Medulla oblongata (tissue), 1 donor: ENCODE data around the gene GRIN3A.
"Not testable (repeated sequence)": the region's sequence is repeated elsewhere in the genome, so short reads cannot be mapped to it uniquely, and the experiment has no call there.

Source experiments
- DNase-seq: peaks from one replicate; pipeline ENCODE4 v3.0.0-alpha.2; 2015; ENCODE audit errors: extremely low spot score

GRIN3A gene

DNA sequence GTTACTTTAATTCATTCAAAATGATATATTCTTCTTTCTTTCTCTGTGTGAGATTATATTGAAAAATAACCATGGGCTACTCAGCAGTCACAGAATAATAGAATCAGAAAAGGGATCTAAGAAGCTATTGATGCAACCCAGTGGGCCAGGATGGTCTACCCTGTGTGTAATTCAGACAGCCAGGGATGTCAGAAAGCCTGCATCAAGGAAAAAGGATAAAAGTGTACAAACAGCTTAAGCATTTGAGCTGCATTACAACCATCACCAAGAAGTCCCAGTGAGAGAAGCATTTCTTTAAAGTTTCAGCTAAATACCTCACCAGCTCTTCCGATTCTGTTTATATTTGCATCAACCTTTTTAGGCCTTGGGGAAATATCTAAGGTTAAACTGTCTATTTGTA, 105.8 kb downstream of the GRIN3A start:
- DNase-seq: no peak

DNA sequence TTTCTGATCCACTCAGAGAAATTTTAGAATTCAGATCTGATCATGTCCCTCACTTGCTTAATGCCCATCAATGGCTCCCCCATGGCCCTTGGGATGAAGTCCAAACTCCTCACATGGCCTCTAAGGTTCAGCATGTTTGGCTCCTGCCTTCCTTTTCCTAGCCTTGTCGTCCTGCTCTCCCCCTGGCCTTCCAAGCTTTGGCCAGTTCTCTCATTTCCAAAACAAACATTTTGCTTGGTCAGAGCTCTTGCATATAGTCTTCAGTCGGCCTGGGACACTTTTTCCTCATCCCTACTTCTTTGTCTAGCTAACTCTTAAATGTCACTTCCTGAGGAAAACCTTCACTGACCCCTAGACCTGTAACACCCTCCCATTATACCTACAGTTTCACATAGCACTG, 106.6 kb downstream of the GRIN3A start:
- DNase-seq: no peak

GRCh38 chr9:101629636-101630035, 108.8 kb downstream of the GRIN3A start:
- DNase-seq: no peak

DNA sequence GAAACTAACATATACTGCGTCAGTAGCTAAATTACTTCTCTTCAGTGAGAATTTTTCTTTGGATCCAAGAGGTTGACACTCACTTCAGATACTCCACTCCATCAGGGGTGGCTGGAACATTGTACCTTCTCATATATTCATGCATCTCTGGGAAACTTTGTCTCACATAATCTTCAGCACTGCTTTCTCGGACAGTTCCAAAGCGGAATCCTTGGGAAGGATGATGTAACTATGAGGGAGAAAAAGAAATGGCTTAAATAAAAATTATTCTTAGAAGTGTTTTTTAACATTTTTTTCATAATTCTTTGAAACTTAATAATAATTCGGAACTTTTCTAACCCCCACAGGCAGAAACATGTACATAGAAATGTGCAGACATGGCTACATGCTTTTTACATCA, 110.3 kb downstream of the GRIN3A start:
- no peak for DNase-seq

GRCh38 chr9:101626295-101626694, 112.2 kb downstream of the GRIN3A start:
- no peak for DNase-seq

DNA sequence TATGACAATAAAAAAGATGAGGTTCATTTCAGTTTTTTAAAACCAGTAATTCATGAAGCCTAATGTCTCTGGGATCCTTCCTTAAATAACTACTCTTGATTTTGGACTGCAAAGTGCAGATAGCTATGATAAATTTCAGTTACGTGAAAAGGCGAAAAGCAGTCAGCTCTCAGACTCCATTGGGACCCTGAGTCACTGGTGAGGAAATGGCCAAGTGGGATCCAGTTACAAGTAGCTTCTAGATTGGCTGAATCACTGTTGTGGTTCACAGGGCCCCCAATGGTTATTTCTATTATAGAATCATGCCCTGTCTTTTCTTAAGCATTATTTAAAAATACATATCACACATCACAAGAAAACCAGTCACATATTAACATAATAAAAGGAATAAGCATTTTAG, 112.6 kb downstream of the GRIN3A start:
- DNase-seq: no peak

DNA sequence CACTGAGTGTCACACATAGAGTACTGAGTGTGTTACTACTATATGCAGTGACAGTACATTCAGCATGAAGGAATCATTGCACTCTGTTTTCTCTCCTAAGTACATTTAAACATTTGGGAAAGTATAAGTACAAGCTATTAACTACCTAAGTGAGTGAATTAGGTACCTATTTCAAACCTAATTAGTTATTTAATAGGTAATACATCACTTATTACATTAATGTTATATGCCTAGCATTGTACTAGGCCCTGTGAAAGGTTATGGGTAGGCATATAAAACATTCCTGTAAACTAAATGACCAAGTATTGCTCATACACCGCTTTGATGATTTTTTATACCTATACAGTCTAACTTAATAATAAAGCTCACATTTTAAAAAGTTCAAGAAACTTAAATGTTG, 118.0 kb downstream of the GRIN3A start:
- DNase-seq: no peak

- DNase-seq: no peak
Measured at GRCh38 chr9:101618698-101619097, 119.7 kb downstream of the GRIN3A start.

GRCh38 chr9:101605547-101605946, 132.9 kb downstream of the GRIN3A start:
- no peak for DNase-seq

DNA sequence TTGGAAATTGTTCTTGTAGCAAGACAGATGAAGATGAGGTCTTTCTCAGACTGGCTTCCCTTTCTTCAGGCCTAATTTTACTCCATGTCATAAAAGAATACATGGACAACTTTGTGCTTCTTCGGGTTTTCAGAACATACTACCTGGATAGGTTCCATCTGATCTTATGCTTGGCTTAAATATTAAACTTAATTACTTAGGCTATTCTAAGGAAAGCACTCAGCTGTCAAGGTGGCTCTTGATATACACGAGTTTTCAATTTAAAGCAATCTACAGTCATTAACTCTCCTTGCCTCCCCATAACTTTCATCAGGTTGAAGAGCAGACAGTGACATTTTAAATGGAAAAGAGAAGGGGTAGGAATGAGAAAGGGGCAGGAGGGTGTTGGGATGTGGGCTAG, 134.2 kb downstream of the GRIN3A start:
- DNase-seq: no peak

GRCh38 chr9:101601904-101602765, 136.3 kb downstream of the GRIN3A start:
- peak; percentile 80 for DNase-seq

GRCh38 chr9:101594796-101595195, 143.7 kb downstream of the GRIN3A start, which contains the start of gene PPP3R2:
TSS of gene PPP3R2 (minus strand) at chr9:101594969. CDS start at chr9:101594921, 48 bp downstream.
- DNase-seq: no peak

GRCh38 chr9:101593345-101593744, 145.1 kb downstream of the GRIN3A start:
- DNase-seq: no peak

- no peak for DNase-seq
Measured at GRCh38 chr9:101592788-101593187, 145.7 kb downstream of the GRIN3A start.

DNA sequence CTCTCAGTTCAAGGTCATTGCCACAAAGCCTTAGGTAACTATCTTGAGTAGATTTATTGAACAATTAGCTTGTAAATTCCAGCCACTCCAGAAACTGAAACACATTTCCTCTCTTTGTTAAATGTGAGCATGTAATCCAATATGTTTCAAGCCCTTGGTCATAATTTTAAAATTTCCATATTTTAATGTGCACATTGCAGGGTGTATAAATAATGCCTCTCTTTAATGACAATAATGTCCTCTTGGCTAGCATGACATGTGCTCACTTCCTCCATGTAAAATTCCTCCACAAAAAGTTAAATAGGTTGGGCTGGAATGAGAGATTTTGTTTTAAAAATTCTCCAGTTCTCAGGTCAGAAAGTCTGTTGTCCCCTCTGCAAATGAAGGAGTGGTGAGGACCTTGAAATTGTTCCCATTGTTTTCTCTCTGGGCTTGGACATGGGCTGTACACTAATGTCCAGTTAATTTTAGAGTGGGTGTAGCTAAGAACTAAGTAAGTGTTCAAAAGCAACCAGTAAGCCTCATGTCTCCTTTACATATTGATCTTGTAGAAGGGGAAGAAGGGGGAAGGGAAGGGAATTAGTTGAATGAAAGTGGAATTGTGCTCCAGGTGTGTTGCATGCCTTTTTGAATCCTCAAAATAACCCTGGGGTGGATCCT, 146.5 kb downstream of the GRIN3A start:
- DNase-seq: no peak

GRCh38 chr9:101590901-101591300, 147.5 kb downstream of the GRIN3A start:
- no peak for DNase-seq

GRCh38 chr9:101590074-101590473, 148.4 kb downstream of the GRIN3A start:
- DNase-seq: not testable (repeated sequence)

DNA sequence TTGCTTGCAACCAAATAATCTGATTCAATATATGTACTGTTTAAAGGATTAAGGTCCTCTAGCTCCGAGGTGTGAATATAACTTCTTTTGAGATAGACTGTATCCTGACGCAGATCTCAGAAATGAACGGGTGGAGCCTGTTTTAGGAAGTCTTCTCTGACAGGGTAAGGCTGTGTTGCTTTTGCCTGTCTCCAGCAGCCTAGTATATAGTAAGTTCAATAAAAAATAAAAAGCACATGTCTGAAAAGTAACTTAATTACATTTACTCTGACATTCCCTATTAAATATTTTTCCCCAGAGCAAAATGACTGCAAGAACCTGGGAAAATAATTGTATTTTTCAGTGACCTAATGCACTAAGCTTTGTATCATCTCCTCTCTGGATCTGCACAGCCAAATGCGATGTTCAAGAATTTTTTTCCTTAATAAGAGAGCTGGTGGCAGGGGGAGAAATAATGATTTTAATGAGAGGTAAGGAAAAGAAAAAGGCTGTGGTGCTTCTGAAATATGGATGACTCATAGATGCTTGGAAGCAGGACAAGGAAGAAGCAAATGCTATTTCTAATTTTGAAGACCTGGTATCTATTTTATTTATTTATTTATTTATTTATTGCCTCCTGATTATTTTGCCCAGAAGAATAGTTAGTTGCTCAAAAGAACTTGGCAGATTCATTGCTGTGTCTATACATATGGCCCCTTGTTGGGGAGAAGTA, 151.0 kb downstream of the GRIN3A start:
- DNase-seq: no peak

DNA sequence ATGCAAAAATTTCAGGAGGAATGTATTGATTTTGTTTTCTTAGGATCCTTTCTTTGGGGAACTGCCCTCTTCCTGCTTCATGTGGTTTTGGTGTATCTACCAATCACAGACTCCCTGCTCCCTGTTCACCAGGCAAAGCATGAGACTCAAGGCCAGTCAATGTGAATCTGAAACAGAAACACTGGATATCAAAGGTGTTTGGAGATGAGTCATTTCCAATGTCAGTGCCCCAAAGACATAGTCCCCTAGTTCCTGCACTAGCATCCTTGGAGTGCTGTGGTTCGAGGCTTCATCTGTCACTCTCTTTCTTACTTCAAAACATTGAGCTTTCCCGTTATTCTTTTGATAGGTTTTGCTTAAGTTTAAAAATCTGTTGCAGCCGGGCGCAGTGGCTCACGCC, 151.8 kb downstream of the GRIN3A start:
- DNase-seq: peak; percentile 9

GRCh38 chr9:101585740-101586139, 152.7 kb downstream of the GRIN3A start:
- peak; percentile 66 for DNase-seq

DNA sequence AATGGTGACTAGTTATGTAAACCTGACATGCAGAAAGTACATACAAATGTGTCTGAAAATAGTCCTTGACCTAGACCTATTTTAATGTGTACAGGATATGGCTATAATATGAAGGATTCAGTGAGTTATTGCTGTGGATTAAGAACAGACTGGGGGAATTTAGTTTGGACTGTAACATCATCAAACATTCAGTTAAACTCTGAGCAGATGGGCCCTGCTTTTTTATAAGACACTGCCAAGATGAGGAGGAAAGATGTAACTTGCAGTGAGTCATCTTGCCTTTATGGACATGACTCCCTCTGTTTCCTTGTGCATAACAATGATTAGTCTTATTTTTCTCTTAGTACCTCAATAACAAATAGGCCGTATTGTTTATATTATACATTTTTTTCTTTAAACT, 155.9 kb downstream of the GRIN3A start:
- DNase-seq: no peak

- no peak for DNase-seq
Measured at GRCh38 chr9:101579711-101580545, 158.5 kb downstream of the GRIN3A start.
